MM.1S (cell line): Measurements from ENCODE around the gene ELMO3.

Experiments used
- DNase-seq: peaks from one replicate; pipeline ENCODE4 v3.0.0-alpha.2; 2015
- H2AFZ ChIP-seq: fragments of 300-600 bp; sonication (generic); 2 replicates; pipeline ENCODE4 v1.6.0; 2016; ENCODE audit warnings: antibody characterized with exemption, low read length
- H3F3A ChIP-seq: fragments of 300-600 bp; sonication (generic); 2 replicates; pipeline ENCODE4 v1.6.1; 2016; ENCODE audit warnings: mild to moderate bottlenecking, antibody characterized with exemption, low read length, moderate library complexity, mixed read lengths; ENCODE audit not compliant: insufficient read depth
- H3K27ac ChIP-seq: fragments of 300-600 bp; sonication (generic); 2 replicates; pipeline ENCODE4 v1.5.1; 2016; ENCODE audit warnings: mild to moderate bottlenecking, low read length
- H3K27me3 ChIP-seq: fragments of 300-600 bp; sonication (generic); replicated peaks from 2 replicates; pipeline ENCODE4 v1.6.0; 2016; ENCODE audit warnings: low read length; ENCODE audit not compliant: insufficient read depth
- H3K36me3 ChIP-seq: fragments of 300-600 bp; sonication (generic); replicated peaks from 2 replicates; pipeline ENCODE4 v1.6.1; 2016; ENCODE audit warnings: mild to moderate bottlenecking, low read length, mixed read lengths; ENCODE audit not compliant: insufficient read depth
- H3K4me1 ChIP-seq: fragments of 300-600 bp; sonication (generic); 2 replicates; pipeline ENCODE4 v1.6.1; 2016; ENCODE audit warnings: low read length, mixed read lengths
- H3K4me2 ChIP-seq: fragments of 300-600 bp; sonication (generic); 2 replicates; pipeline ENCODE4 v1.6.0; 2016; ENCODE audit warnings: low read depth, low read length
- H3K4me3 ChIP-seq: fragments of 300-600 bp; sonication (generic); 2 replicates; pipeline ENCODE4 v1.5.1; 2016; ENCODE audit warnings: low read length, mixed read lengths
- H3K79me2 ChIP-seq: fragments of 300-600 bp; sonication (generic); 2 replicates; pipeline ENCODE4 v1.6.1; 2016; ENCODE audit warnings: mixed run types, low read length, mixed read lengths
- H3K9ac ChIP-seq: fragments of 300-600 bp; sonication (generic); 2 replicates; pipeline ENCODE4 v1.6.1; 2016; ENCODE audit warnings: low read length, mixed read lengths
- H3K9me2 ChIP-seq: fragments of 300-600 bp; sonication (generic); replicated peaks from 2 replicates; pipeline ENCODE4 v1.6.1; 2016; ENCODE audit warnings: mild to moderate bottlenecking, low read length, mixed read lengths; ENCODE audit not compliant: insufficient read depth
- H3K9me3 ChIP-seq: fragments of 300-600 bp; sonication (generic); replicated peaks from 2 replicates; pipeline ENCODE4 v1.6.1; 2016; ENCODE audit warnings: mild to moderate bottlenecking, low read length, mixed read lengths; ENCODE audit not compliant: insufficient read depth
- H4K20me1 ChIP-seq: fragments of 300-600 bp; sonication (generic); 2 replicates; pipeline ENCODE4 v1.6.1; 2016; ENCODE audit warnings: mild to moderate bottlenecking, low read length, moderate library complexity, mixed read lengths; ENCODE audit not compliant: insufficient read depth
- EZH2 ChIP-seq: fragments of 300-600 bp; sonication (generic); optimal IDR thresholded peaks from 2 replicates; pipeline ENCODE3; 2017; ENCODE audit warnings: low read depth, mild to moderate bottlenecking, antibody characterized with exemption, low read length, mixed read lengths
- EZH2phosphoT487 ChIP-seq: fragments of 300-600 bp; sonication (generic); IDR thresholded peaks from 2 replicates; pipeline ENCODE4 v1.6.1; 2018; ENCODE audit warnings: antibody characterized with exemption, low read length
- TF ChIP-seq, protein P1 (sequence below): fragments of 300-600 bp; sonication (generic); IDR thresholded peaks from 2 replicates; pipeline ENCODE4 v1.5.1; 2016; ENCODE audit warnings: antibody characterized with exemption, low read length, mixed read lengths

The ELMO3 gene

DNA sequence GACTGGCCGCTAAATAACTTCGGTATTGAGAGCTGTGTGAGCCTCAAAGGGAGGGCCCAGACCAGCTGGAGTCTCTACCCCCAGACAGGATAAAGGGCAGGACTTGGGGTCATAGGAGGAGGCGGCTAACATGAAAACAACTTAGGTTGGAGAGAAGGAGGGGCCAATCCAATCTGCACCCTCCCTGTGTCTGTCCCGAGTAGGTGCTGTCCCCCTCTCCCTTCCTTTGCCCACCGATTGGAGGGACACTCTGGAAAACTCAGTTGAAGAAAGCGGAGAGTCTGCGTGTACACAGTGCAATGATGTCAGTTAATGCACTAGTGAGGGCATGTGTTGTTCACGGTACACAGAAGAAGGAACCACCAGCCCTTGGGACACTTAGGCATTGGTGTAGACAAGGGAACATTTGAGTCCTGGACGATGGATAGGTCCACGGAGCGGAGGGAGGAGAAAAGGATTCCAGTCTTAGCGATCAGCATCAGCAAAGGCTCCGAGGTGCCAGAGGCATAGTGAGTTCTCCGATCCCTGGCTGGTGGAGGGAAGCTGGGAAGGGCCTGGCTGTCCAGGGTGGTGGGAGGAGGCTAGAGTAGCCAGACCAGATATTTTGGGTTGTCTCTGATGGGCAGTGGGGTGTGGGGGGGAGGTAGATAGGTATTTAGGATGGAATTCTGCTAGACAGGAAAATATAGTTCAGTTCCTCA lies 27.8 kb upstream of the ELMO3 start:
- peaks cover 9% of the 10 kb centered on the region for H3K79me2 ChIP-seq
- no peaks in the 10 kb centered on the region for H3K9me2 ChIP-seq
- H3K27me3 ChIP-seq: no peaks in the 10 kb centered on the region
- peaks cover 37% of the 10 kb centered on the region for H3K4me1 ChIP-seq
- TF ChIP-seq EZH2phosphoT487 (no peak), EZH2 (no peak)
- TF ChIP-seq, protein P1, sequence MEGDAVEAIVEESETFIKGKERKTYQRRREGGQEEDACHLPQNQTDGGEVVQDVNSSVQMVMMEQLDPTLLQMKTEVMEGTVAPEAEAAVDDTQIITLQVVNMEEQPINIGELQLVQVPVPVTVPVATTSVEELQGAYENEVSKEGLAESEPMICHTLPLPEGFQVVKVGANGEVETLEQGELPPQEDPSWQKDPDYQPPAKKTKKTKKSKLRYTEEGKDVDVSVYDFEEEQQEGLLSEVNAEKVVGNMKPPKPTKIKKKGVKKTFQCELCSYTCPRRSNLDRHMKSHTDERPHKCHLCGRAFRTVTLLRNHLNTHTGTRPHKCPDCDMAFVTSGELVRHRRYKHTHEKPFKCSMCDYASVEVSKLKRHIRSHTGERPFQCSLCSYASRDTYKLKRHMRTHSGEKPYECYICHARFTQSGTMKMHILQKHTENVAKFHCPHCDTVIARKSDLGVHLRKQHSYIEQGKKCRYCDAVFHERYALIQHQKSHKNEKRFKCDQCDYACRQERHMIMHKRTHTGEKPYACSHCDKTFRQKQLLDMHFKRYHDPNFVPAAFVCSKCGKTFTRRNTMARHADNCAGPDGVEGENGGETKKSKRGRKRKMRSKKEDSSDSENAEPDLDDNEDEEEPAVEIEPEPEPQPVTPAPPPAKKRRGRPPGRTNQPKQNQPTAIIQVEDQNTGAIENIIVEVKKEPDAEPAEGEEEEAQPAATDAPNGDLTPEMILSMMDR: no peak
- no peaks in the 10 kb centered on the region for H3K36me3 ChIP-seq
- peak overlapping the region; percentile 66 for H2AFZ ChIP-seq
- peak overlapping the region; percentile 76 for H3K9ac ChIP-seq
- peak overlapping the region; percentile 70 for H3K4me3 ChIP-seq
- no peaks in the 10 kb centered on the region for H4K20me1 ChIP-seq
- peak overlapping the region; percentile 93 for H3K4me2 ChIP-seq
- no peak for DNase-seq
- no peaks in the 10 kb centered on the region for H3K9me3 ChIP-seq
- peak overlapping the region; percentile 77; the same call in 1 of the 2 replicates for H3K27ac ChIP-seq
- H3F3A ChIP-seq: peaks cover 39% of the 10 kb centered on the region

DNA sequence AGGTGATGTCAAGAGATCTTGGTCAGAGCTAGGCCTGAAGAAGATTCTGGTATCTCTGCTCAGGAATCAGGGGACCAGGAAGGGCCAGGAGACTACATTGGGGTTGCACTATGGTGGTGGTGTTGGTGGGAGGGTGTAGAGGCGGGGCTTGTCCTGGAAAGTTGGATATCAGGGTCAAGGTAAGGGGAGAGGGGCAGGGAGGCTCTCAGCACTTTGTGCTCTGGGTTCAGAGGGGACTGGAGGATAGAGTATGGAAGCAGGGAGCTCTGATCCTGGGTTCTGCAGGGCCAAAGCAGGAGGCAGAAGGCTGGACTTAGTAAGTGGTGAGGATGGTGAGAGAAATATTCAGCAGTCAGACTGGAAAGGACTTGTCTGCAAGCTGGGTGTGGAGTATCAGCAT lies 25.6 kb upstream of the ELMO3 start:
- H4K20me1 ChIP-seq: no peaks in the 10 kb centered on the region
- peaks cover 32% of the 10 kb centered on the region for H3K4me1 ChIP-seq
- DNase-seq: no peak
- H3K9me2 ChIP-seq: no peaks in the 10 kb centered on the region
- no peaks in the 10 kb centered on the region for H3K27me3 ChIP-seq
- H3K9me3 ChIP-seq: no peaks in the 10 kb centered on the region
- H3K79me2 ChIP-seq: peaks cover 9% of the 10 kb centered on the region
- peak overlapping the region; percentile 57 for H2AFZ ChIP-seq
- peak overlapping the region; percentile 62 for H3K9ac ChIP-seq
- no peaks in the 10 kb centered on the region for H3K36me3 ChIP-seq
- peaks cover 49% of the 10 kb centered on the region for H3F3A ChIP-seq
- H3K27ac ChIP-seq: peak overlapping the region; percentile 68; the same call in 1 of the 2 replicates
- TF ChIP-seq, protein P1: no peak
- TF ChIP-seq EZH2 (no peak), EZH2phosphoT487 (no peak)
- peak overlapping the region; percentile 97 for H3K4me2 ChIP-seq
- H3K4me3 ChIP-seq: peak overlapping the region; percentile 68

DNA sequence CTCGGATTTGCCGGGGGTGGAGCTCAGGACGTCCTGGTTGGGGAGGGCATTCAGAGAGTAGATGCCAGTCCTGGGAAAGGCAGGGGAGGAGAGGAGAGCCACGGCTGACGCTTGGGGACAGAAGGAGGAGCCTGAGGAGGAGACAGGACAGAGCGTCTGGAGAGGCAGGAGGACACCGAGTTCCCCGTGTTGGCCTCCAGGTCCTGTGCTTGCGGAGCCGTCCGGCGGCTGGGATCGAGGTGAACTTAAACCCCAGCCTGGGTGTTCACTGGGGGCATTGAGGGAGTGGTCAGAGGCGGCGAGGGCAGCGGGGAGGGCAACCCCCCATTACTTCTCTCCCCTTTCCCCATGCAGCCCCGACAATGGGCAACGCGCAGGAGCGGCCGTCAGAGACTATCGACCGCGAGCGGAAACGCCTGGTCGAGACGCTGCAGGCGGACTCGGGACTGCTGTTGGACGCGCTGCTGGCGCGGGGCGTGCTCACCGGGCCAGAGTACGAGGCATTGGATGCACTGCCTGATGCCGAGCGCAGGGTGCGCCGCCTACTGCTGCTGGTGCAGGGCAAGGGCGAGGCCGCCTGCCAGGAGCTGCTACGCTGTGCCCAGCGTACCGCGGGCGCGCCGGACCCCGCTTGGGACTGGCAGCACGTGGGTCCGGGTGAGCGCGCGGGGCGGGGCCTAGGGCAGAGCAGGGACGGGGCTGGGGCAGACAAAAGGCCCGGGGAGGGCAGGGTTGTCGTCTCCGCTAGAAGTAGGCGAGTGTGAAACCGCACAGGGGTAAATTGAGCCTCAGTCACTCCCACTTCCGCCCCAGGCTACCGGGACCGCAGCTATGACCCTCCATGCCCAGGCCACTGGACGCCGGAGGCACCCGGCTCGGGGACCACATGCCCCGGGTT lies 24.9 kb upstream of the ELMO3 start:
- peak overlapping the region; percentile 97 for H3K4me2 ChIP-seq
- peaks cover 49% of the 10 kb centered on the region for H3F3A ChIP-seq
- H3K9ac ChIP-seq: peak overlapping the region; percentile 62
- H3K9me3 ChIP-seq: no peaks in the 10 kb centered on the region
- peaks cover 35% of the 10 kb centered on the region for H3K4me1 ChIP-seq
- H3K27ac ChIP-seq: peak overlapping the region; percentile 68; the same call in 1 of the 2 replicates
- H4K20me1 ChIP-seq: no peaks in the 10 kb centered on the region
- peak overlapping the region; percentile 57 for H2AFZ ChIP-seq
- TF ChIP-seq EZH2phosphoT487: no peak
- TF ChIP-seq, protein P1: peak; percentile 36
- peaks cover 9% of the 10 kb centered on the region for H3K79me2 ChIP-seq
- H3K27me3 ChIP-seq: no peaks in the 10 kb centered on the region
- peak overlapping the region; percentile 68 for H3K4me3 ChIP-seq
- no peaks in the 10 kb centered on the region for H3K9me2 ChIP-seq
- H3K36me3 ChIP-seq: no peaks in the 10 kb centered on the region
- peak; percentile 94 for DNase-seq
